Measurements from ENCODE around the gene ARHGAP31. TPM values are rescaled to one million over a fixed set of nuclear protein-coding genes. Genes with fewer than 3 reads are reported as not detected.

Gene ARHGAP31
- total RNA-seq, 1 experiment from 2014 or later = 7.2 TPM

DNA sequence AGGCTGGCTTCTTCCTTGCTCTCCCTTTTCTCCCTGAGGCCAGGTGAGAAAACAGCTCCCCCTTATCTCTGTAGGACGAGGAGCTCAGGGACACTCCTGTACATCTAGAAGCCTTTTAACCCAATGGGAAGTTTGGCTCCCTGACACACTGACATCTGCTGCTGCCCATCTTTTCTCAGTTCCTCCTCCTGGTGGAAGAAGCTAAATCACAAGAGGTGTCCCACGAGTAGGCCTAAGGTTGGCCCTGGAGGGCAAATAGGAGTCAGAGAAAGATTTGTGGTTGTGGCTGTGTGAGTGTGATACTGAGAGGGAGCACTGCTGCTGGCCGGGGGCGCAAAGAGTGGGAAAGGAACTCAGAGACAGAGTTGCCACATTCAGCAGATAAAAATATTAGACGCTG lies 49.5 kb downstream of the ARHGAP31 start (continued):
- TF ChIP-seq, protein P1, sequence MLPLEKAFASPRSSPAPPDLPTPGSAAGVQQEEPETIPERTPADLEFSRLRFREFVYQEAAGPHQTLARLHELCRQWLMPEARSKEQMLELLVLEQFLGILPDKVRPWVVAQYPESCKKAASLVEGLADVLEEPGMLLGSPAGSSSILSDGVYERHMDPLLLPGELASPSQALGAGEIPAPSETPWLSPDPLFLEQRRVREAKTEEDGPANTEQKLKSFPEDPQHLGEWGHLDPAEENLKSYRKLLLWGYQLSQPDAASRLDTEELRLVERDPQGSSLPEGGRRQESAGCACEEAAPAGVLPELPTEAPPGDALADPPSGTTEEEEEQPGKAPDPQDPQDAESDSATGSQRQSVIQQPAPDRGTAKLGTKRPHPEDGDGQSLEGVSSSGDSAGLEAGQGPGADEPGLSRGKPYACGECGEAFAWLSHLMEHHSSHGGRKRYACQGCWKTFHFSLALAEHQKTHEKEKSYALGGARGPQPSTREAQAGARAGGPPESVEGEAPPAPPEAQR (CRISPR knock-in tag; IDR thresholded peaks at IDR 0.05) = no peak
- TF ChIP-seq, protein P2, sequence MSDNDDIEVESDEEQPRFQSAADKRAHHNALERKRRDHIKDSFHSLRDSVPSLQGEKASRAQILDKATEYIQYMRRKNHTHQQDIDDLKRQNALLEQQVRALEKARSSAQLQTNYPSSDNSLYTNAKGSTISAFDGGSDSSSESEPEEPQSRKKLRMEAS (CRISPR knock-in tag; IDR thresholded peaks at IDR 0.05) = no peak
- TF ChIP-seq ZNF425 (CRISPR knock-in tag; conservative IDR thresholded peaks at IDR 0.05) (no peak), TP53 (CRISPR knock-in tag; IDR thresholded peaks at IDR 0.05) (no peak), KAT7 (CRISPR knock-in tag; IDR thresholded peaks at IDR 0.05; ENCODE audit: borderline replicate concordance) (no peak), ZBTB21 (CRISPR knock-in tag; IDR thresholded peaks at IDR 0.05; ENCODE audit: borderline replicate concordance) (no peak), ZNF263 (CRISPR knock-in tag; IDR thresholded peaks at IDR 0.05; ENCODE audit: low read depth) (no peak), SOX15 (CRISPR knock-in tag; IDR thresholded peaks at IDR 0.05) (no peak), ELF4 (CRISPR knock-in tag; IDR thresholded peaks at IDR 0.05; ENCODE audit: low read depth) (no peak)
- TF ChIP-seq, protein P3, sequence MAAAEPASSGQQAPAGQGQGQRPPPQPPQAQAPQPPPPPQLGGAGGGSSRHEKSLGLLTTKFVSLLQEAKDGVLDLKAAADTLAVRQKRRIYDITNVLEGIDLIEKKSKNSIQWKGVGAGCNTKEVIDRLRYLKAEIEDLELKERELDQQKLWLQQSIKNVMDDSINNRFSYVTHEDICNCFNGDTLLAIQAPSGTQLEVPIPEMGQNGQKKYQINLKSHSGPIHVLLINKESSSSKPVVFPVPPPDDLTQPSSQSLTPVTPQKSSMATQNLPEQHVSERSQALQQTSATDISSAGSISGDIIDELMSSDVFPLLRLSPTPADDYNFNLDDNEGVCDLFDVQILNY (CRISPR knock-in tag; IDR thresholded peaks at IDR 0.05) = no peak
- TF ChIP-seq, protein P4, sequence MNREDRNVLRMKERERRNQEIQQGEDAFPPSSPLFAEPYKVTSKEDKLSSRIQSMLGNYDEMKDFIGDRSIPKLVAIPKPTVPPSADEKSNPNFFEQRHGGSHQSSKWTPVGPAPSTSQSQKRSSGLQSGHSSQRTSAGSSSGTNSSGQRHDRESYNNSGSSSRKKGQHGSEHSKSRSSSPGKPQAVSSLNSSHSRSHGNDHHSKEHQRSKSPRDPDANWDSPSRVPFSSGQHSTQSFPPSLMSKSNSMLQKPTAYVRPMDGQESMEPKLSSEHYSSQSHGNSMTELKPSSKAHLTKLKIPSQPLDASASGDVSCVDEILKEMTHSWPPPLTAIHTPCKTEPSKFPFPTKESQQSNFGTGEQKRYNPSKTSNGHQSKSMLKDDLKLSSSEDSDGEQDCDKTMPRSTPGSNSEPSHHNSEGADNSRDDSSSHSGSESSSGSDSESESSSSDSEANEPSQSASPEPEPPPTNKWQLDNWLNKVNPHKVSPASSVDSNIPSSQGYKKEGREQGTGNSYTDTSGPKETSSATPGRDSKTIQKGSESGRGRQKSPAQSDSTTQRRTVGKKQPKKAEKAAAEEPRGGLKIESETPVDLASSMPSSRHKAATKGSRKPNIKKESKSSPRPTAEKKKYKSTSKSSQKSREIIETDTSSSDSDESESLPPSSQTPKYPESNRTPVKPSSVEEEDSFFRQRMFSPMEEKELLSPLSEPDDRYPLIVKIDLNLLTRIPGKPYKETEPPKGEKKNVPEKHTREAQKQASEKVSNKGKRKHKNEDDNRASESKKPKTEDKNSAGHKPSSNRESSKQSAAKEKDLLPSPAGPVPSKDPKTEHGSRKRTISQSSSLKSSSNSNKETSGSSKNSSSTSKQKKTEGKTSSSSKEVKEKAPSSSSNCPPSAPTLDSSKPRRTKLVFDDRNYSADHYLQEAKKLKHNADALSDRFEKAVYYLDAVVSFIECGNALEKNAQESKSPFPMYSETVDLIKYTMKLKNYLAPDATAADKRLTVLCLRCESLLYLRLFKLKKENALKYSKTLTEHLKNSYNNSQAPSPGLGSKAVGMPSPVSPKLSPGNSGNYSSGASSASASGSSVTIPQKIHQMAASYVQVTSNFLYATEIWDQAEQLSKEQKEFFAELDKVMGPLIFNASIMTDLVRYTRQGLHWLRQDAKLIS (CRISPR knock-in tag; IDR thresholded peaks at IDR 0.05; ENCODE audit: borderline replicate concordance) = no peak

GRCh38 chr3:119346076-119346496 lies 51.9 kb downstream of the ARHGAP31 start:
- Mint-ChIP-seq H3K36me3 (peaks cover 6% of the 10 kb centered on the region), H3K27me3 (ENCODE audit: low read depth) (peaks cover 34% of the 10 kb centered on the region), H3K4me1 (peaks cover 63% of the 10 kb centered on the region), H3K4me3 (no peak overlapping the region), H3K9me3 (peaks cover 4% of the 10 kb centered on the region; the same call in 1 of the 2 replicates), H3K27ac (no peak overlapping the region)
- ChIA-PET POLR2A (no interaction called here), CTCF (interaction anchor here (1.1 to 1.8 kb wide), 3 partner anchors 36 to 105 kb away, joined by 3 to 5 read pairs (median 4); partner anchors contain the start of gene B4GALT4)
- TF ChIP-seq CBFB (CRISPR knock-in tag; IDR thresholded peaks at IDR 0.05; ENCODE audit: low read depth) (no peak), CTCF (IDR thresholded peaks at IDR 0.05) (no peak), NFYB (CRISPR knock-in tag; conservative IDR thresholded peaks at IDR 0.05; ENCODE audit: low read depth) (no peak), TEAD1 (CRISPR knock-in tag; IDR thresholded peaks at IDR 0.05) (no peak), ETV6 (CRISPR knock-in tag; IDR thresholded peaks at IDR 0.05) (no peak)
- TF ChIP-seq, protein P3 (CRISPR knock-in tag; IDR thresholded peaks at IDR 0.05) = no peak
- TF ChIP-seq, protein P5, sequence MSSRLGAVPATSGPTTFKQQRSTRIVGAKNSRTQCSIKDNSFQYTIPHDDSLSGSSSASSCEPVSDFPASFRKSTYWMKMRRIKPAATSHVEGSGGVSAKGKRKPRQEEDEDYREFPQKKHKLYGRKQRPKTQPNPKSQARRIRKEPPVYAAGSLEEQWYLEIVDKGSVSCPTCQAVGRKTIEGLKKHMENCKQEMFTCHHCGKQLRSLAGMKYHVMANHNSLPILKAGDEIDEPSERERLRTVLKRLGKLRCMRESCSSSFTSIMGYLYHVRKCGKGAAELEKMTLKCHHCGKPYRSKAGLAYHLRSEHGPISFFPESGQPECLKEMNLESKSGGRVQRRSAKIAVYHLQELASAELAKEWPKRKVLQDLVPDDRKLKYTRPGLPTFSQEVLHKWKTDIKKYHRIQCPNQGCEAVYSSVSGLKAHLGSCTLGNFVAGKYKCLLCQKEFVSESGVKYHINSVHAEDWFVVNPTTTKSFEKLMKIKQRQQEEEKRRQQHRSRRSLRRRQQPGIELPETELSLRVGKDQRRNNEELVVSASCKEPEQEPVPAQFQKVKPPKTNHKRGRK (CRISPR knock-in tag; IDR thresholded peaks at IDR 0.05; ENCODE audit: borderline replicate concordance) = no peak
- ATAC-seq = no peak
- no peak for DNase-seq (ENCODE audit: low spot score)

Measured in WTC11 (cell line).